Ascending aorta (tissue), 2 donors: ENCODE data around the gene HSPA1A. TPM values are rescaled to one million over a fixed set of nuclear protein-coding genes. Genes with fewer than 3 reads are reported as not detected.

Source experiments
- DNase-seq, 2 donors: peaks; one replicate each; pipeline ENCODE4 v3.0.0-alpha.2; 2019; ENCODE audit warnings: low spot score in 2 of 2
- H3K27ac ChIP-seq, 2 donors: fragments of 200-600 bp; sonication (generic); one replicate each; pipeline ENCODE4 v1.5.1; 2016 to 2017; ENCODE audit warnings: mild to moderate bottlenecking in 1 of 2
- H3K27me3 ChIP-seq: fragments of 200-600 bp; sonication (generic); one replicate; pipeline ENCODE4 v1.5.1; 2017
- H3K36me3 ChIP-seq, 2 donors: fragments of 200-600 bp; sonication (generic); one replicate each; pipeline ENCODE4 v1.5.1; 2016
- H3K4me1 ChIP-seq, 2 donors: fragments of 200-600 bp; sonication (generic); one replicate each; pipeline ENCODE4 v1.5.1; 2016 to 2017; ENCODE audit warnings: mild to moderate bottlenecking in 1 of 2
- H3K4me3 ChIP-seq, 2 donors: fragments of 200-600 bp; sonication (generic); one replicate each; pipeline ENCODE4 v1.5.1; 2016 to 2017; ENCODE audit warnings: mild to moderate bottlenecking in 1 of 2
- H3K9me3 ChIP-seq, 2 donors: fragments of 200-600 bp; sonication (generic); one replicate each; pipeline ENCODE4 v1.5.1; 2016
- CTCF ChIP-seq, 3 experiments: fragments of 200-600 bp in 2 of 3; fragments of 450-650 bp in 1 of 3; sonication (generic) in 2 of 3; IDR thresholded peaks; one replicate each; pipeline ENCODE4 v1.5.1; 2016 to 2019; ENCODE audit warnings: antibody characterized with exemption in 3 of 3, mild to moderate bottlenecking in 1 of 3, moderate library complexity in 1 of 3
- intact Hi-C: fragments of 100-400 bp; cut with DNase I; formaldehyde crosslinking; loops from one replicate; pipeline ENCODE4 v1.15.1; 2023
- total RNA-seq: library from RNA; depleted of rRNA; stranded (reverse); fragments of >200 nt; gene quantifications from one replicate; pipeline ENCODE4 v1.1.0, GENCODE V29; 2016

HSPA1A gene
- total RNA-seq, 1 donor from 2014 or later = 288 TPM

DNA sequence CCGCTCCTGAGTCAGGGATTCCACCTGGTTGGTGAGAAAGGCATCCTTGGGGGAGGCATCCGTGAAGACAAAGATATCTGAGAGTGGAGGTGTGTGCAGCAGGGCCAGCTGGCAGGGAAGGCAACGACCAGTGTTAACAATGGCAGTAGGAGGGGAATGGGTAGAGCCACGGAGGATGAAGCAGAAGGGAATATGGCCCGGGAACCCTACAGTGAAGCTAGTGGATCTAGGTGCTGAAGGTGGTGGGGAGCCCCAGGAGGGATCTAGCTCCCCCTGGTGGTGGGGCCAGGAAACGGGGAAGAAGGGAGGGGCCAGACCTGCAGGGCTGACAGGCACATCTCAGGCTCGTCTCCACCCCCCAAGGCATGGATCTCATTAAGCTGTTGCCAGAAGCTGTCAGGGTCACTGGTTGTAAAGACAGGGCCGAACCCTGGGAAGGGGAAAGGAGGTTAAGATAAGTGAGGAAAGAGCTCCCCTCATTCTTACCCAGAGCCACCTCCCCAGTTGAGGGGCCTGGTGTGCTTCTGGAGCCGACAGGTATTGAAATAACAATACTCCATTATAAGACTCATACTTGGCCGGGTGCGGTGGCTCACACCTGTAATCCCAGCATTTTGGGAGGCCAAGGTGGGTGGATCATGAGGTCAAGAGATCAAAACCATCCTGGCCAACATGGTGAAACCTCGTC is 45.5 kb upstream of the HSPA1A start:
- TF ChIP-seq CTCF (IDR thresholded peaks at IDR 0.05) = peak; percentile 32 to 56 (median 54)
- Histone ChIP-seq H3K27ac (no peak overlapping the region), H3K36me3 (no peaks in the 10 kb centered on the region), H3K4me1 (no peaks in the 10 kb centered on the region), H3K9me3 (no peaks in the 10 kb centered on the region), H3K4me3 (no peak overlapping the region), H3K27me3 (no peaks in the 10 kb centered on the region)
- peak in 1 of 2 donors; percentile 25 for DNase-seq
- intact Hi-C loops = loop anchor here (5.0 kb wide), 1 partner anchor 88 kb away; the partner anchor contains the start of gene LY6G5C

DNA sequence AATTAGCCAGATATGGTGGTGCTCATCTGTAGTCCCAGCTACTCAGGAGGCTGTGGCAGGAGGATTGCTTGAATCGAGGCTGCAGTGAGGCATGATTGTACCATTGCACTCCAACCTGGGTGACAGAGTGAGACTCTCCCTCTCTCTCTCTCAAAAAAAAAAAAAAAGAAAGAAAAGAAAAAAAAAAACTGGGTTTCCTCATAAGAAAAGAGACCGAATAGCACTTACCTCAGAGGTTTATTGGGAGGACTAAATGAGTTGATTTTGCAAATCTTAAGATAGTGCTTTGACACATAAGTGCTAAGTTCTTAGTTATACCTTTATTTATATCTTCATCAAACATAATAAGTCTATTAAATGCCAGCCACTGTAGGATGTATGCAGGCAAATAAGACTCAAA is 44.5 kb upstream of the HSPA1A start:
- TF ChIP-seq CTCF (IDR thresholded peaks at IDR 0.05) = no peak
- no peaks in the 10 kb centered on the region for H3K4me1 ChIP-seq
- no peak overlapping the region for H3K27ac ChIP-seq
- no peaks in the 10 kb centered on the region for H3K9me3 ChIP-seq
- no peak for DNase-seq
- intact Hi-C loops = loop anchor here (5.0 kb wide), 1 partner anchor 89 kb away; the partner anchor contains the start of gene LY6G5C
- H3K27me3 ChIP-seq = no peaks in the 10 kb centered on the region
- no peaks in the 10 kb centered on the region for H3K36me3 ChIP-seq
- no peak overlapping the region for H3K4me3 ChIP-seq

- H3K27ac ChIP-seq = no peak overlapping the region
- H3K4me1 ChIP-seq = peaks cover 0 to 3% of the 10 kb centered on the region in 2 donors
- TF ChIP-seq CTCF (IDR thresholded peaks at IDR 0.05) = no peak
- no peaks in the 10 kb centered on the region for H3K27me3 ChIP-seq
- H3K9me3 ChIP-seq = no peaks in the 10 kb centered on the region
- no peak overlapping the region for H3K4me3 ChIP-seq
- no peak for DNase-seq
- H3K36me3 ChIP-seq = no peaks in the 10 kb centered on the region
- intact Hi-C loops = loop anchor here (2.0 to 5.0 kb wide), 2 partner anchors 59 to 90 kb away; partner anchors contain the start of gene LY6G5C
Measured at GRCh38 chr6:31771992-31772358, 43.4 kb upstream of the HSPA1A start.

DNA sequence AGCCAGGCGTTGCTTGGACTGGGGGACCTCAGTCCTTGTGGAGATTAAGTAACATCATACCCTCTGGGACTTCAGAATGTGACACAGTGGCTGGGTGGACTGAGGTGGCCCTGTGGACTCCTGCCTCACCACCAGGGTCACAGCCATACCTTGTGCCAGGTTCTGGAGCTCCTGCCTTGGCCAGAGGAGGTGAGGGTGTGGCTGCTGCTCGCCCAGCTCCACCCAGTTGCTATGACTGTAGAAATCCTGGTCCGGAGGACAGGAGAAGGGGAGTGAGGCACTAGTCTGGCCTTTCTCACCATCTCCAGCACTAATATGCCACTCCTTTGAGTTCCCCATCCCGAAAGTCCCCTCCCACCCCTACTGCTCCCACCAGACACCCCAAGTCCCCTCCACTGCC is 40.2 kb upstream of the HSPA1A start:
- peaks cover 13 to 20% of the 10 kb centered on the region in 2 donors for H3K36me3 ChIP-seq
- TF ChIP-seq CTCF (IDR thresholded peaks at IDR 0.05) = no peak
- no peak overlapping the region for H3K4me3 ChIP-seq
- no peaks in the 10 kb centered on the region for H3K9me3 ChIP-seq
- no peaks in the 10 kb centered on the region for H3K27me3 ChIP-seq
- peaks cover 0 to 6% of the 10 kb centered on the region in 2 donors for H3K4me1 ChIP-seq
- no peak overlapping the region for H3K27ac ChIP-seq
- no peak for DNase-seq
- intact Hi-C loops = no loop called here

- no peaks in the 10 kb centered on the region for H3K9me3 ChIP-seq
- peak in 1 of 2 donors; percentile 54 for DNase-seq
- no peaks in the 10 kb centered on the region for H3K27me3 ChIP-seq
- H3K4me3 ChIP-seq = no peak overlapping the region
- peaks cover 0 to 6% of the 10 kb centered on the region in 2 donors for H3K4me1 ChIP-seq
- intact Hi-C loops = no loop called here
- H3K27ac ChIP-seq = no peak overlapping the region
- peaks cover 20 to 27% of the 10 kb centered on the region in 2 donors for H3K36me3 ChIP-seq
- TF ChIP-seq CTCF (IDR thresholded peaks at IDR 0.05) = no peak
Measured at GRCh38 chr6:31775633-31776484, 39.5 kb upstream of the HSPA1A start.
